ENCODE measurements around the gene FKBP1B.
"Not testable (repeated sequence)": the region's sequence is repeated elsewhere in the genome, so short reads cannot be mapped to it uniquely, and the experiment has no call there.

Gene FKBP1B

DNA sequence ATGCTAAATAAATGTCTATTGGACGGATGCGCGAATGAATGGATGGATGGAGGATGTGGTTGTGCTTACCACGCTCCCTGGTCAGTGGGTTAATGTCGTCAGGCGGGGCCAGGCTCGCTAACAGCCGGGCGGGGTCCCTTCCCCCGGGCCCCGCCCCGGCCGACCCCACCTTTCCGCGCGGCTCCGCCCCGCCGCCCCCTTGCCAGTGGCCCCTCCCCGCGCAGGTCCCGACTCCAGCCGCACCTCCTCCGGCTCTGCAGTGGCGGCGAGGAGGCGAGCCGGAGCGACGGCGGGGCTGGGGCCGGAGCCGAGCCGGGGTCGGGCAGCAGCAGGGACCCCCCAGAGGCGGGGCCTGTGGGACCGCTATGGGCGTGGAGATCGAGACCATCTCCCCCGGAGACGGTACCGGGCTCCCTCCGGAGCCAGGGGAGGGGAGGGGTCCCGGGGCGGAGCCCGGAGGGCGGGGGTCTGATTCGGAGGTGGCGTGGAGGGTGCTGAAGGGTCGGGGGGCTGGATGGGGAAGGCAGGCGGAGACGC lies at the start of gene FKBP1B:
TSS of gene FKBP1B (plus strand) at position 257 of the 537 bp plus-strand sequence. CDS start at position 366, 109 bp downstream.
- DNase-seq (ENCODE audit: low spot score): peak; percentile 37

DNA sequence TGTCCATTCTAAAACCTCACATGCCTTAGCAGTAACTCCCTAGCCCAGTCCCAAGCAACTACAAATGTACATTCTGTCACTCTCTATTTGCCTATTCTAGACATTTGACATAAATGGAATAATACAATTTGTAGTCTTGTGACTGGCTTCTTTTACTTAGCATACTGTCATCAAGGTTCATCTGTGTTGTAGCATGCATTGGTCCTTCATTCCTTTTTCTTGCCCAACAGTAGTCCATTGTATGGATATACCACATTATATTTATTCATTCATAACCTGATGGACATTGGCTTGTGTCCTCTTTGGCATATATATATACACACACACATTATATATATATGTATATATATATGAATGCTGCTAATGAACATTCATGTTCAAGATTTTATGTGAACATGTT lies 41.8 kb upstream of the FKBP1B start:
- DNase-seq (ENCODE audit: low spot score): no peak

DNA sequence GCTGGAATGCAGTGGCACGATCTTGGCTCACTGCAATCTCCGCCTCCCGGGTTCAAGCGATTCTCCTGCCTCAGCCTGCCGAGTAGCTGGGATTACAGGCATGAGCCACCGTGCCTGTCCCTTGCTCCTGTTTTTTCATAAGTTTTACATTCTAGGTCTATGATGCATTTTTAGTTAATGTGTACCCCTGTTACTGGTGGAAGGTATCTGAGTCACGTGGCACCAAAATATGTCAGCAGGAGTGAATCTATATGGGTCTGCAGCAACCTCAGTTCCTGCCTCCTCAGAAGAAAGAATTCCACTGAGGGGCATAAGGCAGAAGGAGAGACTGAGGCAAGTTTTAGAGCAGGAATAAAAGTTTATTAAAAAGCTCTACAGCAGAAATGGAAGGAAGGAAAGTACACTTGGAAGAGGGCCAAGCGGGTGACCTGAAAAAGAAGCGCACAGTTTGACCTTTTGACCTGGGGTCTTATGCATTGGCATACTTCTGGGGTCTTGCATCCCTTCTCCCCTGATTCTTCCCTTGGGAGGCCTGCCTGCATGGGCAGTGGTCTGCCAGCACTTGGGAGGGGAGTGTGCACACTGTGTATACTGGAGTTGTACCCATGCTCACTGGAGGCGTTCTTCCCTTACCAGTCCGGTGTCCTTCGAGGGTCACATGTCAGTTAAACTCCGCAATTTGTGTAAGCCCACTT lies 40.7 kb upstream of the FKBP1B start:
- no peak for DNase-seq (ENCODE audit: low spot score)

DNA sequence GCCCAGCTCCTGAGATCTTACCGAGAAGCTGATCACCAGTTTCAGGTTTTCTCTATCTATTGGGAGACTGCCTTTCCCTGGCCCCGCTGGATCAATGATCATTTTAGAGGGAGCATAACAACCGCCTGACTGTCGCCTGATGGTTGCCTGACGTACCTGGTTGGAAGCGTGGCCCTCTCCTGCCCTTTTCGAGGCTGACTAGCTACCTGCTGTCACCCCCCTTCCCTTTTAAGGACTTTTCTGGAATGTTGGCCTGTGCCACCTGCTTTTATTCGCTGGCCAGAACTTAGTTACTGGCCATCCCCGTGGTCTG lies 40.2 kb upstream of the FKBP1B start:
- DNase-seq (ENCODE audit: low spot score): no peak

DNA sequence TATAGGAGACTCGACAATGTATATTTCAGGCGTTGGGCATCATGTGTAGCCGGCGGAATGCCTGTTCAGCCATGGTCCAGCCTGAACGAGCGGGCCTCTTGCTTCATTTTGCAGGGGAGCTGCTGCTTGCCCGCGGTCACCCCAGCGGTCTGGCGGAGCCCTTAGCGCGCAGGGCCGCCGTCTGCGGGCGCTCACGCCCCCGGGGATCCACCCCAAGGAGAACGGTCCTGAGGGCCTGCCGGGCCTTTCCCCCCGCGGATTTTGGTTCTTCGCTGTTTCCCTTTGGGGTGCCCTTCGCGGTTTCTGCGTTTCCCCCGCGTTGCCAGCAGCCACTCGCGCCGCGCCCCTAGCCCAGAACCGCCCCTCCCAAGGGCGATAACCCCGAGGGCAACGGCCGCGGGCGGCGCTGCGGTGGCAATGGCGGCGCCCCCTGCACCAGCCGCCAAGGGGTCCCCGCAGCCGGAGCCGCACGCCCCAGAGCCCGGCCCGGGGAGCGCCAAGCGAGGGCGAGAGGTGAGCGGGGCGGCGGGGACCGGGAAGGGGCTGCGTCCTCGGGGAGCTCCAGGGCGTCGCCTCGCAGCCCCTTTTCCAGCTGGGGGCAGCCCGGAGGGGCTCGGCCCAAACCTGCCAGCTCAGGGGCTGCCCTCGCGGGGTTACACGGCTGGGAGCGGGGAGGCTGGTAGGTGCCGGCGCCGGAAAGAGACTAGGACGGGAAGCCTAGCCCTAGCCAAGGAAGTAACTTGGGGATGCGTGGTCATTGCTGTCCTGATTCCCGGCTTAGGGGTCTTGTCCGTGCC lies 39.7 kb upstream of the FKBP1B start, which contains the start of gene MFSD2B:
TSS of gene MFSD2B (plus strand) at position 406 of the 797 bp plus-strand sequence. CDS start at position 418, 12 bp downstream.
- no peak for DNase-seq (ENCODE audit: low spot score)

DNA sequence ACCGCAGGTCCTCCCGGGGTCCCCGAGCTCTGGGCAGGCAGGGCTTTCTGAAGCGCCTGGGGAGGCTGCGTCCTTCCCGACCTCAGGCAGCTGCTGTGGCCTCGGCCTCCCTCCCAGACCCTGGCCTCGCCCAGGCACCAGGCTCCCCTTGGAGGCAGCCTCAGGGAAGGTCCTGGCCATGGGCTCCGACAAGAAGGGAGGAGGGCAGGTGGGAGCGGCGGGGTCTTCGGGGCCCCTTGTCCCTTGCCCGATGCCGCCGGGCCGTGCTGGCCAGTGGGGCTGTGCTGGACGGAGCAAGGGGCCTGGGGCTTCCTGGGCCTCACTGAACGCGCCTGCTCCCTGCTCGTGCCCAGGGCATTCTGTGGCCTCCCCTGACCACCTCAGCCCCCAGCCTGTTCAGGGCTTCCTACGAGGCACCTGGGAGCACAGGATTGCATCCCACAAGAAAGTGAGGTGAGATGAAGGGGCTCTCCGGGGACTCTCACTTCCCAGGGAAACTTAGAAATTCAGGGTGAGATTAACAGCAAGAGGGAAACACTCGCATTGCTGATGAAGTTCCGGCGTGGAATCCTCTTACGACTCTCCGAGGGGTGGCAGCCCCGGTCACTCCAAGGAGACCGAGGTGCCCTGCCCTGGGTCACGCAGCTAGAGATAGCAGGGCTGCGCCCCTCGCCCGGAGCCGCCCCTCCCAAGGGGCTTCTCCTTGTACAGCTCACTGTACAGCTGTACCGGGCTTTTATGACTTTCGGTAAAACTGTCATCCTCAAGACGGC lies 38.9 kb upstream of the FKBP1B start:
- DNase-seq (ENCODE audit: low spot score): no peak

DNA sequence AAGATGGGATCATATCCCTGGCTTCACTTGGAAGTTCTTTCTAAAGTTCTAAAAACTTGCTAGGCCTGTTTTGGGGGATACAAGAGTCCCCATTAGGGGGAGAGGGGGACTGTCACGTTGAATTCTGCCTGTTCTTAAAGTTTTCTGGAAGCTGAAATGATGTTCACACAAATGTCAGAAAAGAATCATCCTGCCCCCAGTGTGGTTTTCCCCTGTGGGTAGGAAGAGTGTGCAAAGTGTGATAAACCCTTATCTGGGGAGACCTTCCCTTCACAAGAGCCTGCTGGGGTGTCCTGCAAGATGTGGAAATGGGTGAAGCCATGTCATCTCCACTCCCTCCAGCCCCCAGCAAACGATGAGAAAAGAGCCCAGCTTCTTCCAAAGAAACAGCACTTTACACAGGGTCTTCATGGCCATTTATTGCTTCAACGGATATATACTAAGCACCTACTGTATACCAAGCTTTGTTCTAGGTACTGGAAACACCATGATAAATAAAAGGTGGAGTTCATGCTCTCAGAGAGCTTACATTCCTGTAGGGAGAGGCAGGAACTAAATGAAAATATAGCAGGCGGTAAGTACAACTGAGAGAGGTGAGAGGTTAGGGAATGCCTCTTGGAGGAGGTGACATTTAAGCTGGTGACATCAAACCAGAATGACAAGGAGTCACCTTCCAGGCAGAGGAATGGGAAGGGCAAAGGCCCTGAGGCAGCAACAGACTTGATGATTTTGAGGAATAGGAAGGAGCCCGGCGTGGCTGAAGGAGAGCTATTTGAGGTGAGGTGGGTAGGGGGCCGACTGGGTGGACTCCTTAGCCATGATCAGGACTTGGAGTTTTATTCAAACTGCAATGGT lies 38.1 kb upstream of the FKBP1B start:
- no peak for DNase-seq (ENCODE audit: low spot score)

DNA sequence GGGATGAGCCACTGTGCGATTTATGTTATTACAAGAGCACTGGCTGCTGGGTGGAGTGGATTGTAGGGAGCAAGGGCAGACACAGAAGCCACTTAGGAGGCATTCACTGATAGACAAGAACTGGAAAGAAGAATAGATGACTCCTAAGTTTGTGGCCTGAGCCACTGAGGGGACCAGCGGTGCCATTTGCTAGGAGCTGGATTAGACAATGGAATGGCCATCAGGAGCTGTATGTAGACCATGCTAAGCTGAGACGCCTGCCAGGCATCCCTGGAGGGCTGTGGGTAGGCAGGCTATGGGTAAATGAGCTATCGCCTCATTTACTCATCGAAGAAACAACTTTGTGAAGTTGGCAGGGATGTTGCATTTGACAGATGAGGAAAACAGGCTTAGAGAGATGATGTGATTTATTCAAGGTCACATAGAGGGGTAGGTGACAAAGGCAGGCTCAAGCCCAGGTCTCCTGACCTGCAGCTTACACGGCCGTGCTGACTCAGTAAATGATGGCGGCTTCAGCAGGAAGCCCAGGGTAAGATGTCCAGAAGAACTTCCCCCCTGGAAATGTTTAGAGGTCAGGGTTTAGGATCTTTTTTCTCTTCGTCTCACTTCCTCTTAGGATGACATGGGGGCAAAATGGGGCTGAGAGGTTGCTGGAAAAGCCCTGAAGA lies 36.9 kb upstream of the FKBP1B start:
- no peak for DNase-seq (ENCODE audit: low spot score)

DNA sequence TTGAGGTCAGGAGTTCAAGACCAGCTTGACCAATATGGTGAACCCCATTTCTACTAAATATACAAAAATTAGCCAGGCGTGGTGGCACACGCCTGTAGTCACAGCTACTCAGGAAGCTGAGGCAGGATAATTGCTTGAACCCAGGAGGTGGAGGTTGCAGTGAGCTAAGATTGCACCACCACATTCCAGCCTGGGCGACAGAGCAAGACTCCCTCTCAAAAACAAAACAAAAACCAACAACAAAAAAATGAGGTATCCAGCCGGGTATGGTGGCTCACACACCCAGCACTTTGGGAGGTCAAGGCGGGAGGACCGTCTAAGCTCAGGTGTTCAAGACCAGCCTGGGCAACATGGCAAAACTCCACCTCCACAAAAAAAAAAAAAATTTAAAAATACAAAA lies 34.6 kb upstream of the FKBP1B start:
- not testable (repeated sequence) for DNase-seq (ENCODE audit: low spot score)

DNA sequence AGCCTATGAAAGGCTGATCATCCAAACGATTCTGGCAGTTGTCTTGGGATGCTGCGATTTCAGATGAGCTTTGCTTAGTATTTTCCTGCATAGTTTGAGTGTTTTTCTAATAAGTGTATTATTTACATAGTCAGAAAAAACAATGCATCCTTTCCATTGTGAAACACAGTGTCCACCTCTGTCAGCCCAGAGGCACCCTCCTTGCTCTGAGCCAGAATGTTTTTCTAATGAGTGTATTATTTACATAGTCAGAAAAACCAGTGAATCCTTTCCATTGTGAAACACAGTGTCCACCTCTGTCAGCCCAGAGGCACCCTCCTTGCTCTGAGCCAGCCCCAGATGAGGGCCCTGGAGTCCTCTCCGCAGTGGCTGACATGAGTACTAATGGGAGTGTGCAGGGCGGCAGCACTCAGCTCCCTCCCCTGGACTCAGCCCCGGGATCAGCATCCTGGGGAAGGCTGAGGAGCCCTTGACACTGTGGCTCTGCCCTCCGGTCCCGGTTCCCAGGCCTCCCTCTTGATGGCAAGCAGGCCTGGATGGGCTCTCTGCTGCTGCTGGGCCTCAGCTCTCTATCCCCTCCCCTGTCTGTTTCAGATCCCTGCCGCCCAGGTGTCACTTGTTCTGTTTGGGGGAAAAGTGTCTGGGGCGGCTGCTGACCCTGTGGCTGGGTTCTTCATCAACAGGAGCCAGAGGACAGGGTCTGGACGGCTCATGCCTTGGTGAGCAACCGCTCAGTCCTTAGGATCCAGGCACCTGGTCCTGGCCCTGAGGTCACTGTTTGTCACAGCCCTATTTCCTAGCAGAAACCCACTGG lies 33.8 kb upstream of the FKBP1B start:
- peak; percentile 70 for DNase-seq (ENCODE audit: low spot score)

DNA sequence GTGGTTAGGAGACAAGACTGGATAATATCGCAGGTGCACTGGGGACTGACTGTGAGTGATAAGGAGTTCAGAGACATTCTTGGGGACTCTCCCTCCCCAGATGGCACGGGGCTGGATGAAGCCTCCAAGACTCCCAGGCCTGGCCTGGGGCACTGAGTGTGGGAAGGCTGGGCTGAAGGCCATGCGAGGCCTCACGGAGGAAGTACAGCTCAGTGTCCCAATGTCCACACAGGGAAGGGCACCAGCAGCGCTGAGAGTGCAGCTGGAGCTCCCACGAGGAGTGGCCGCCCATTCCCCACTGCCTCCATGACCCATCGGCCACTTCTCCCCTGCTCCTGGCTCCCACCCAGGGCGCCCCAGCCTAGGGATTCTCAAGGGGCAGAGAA lies 33.2 kb upstream of the FKBP1B start:
- DNase-seq (ENCODE audit: low spot score): no peak

DNA sequence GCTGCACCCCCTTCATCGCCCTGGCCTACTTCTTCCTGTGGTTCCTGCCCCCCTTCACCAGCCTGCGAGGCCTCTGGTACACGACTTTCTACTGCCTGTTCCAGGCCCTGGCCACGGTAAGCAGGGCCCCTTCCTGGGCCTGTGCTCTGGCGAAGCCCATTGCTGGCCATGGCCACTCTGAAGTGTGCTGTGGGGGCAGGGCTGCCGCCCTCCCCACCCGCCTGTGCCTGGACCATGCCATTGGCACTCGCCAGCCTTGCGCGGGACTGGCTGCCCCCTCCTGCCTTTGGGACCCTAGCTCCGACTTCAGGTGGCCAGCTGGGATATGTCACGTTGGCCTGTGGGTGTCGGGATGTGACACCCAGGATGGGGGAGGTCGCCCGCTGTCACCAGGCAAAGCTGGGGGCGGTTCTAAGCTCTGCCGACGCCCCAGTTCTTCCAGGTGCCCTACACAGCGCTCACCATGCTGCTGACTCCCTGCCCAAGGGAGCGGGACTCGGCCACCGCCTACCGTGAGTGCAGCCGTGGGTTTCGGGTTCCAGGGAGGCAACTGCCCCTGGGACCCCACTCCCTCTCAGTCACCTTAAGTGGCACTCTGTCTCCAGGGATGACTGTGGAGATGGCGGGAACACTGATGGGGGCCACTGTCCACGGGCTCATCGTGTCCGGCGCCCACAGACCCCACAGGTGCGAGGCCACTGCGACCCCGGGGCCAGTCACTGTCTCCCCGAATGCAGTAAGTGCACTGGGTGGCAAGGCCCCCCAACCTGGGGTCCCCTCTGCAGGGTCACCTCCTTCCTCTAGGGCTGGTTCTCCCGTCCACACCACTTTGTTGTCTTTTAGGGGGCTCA lies 32.5 kb upstream of the FKBP1B start:
- DNase-seq (ENCODE audit: low spot score): no peak

DNA sequence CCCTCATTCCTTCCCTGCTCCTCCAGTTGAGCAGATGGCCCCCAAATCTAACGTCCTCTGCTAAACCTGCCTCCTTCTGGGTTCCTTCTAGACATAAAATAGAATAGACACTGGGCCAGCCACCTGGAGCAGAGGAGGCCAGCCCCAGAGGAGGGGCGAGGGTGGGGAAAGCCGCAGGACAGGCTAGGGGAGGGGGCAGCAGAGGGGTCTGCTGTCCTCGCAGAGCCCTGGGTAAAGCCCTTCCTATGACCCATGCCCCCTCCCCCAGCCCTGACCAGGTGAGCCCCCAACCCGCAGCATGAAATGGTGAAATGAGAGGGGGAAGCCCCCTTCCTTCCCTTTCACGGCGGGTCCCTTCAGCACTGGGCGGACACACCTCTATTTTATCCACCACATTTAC lies 31.8 kb upstream of the FKBP1B start:
- DNase-seq (ENCODE audit: low spot score): no peak

DNA sequence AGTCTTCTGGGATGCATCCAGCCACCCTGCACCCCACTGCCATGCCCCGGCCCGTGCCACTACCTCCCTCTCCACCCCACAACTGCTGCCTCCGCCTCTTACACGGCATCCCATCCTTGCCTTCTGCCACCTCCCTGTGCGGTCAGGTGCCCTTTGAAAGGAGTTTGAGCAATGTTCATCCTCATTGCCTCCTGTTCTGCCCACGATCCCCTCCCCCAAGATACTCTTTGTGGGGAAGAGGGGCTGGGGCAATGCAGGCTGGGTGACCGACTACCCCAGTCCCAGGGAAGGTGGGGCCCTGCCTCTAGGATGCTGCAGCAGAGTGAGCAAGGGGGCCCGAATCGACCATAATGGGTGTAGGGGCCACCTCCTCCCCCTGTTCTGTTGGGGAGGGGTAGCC lies 31.3 kb upstream of the FKBP1B start:
- DNase-seq (ENCODE audit: low spot score): no peak

DNA sequence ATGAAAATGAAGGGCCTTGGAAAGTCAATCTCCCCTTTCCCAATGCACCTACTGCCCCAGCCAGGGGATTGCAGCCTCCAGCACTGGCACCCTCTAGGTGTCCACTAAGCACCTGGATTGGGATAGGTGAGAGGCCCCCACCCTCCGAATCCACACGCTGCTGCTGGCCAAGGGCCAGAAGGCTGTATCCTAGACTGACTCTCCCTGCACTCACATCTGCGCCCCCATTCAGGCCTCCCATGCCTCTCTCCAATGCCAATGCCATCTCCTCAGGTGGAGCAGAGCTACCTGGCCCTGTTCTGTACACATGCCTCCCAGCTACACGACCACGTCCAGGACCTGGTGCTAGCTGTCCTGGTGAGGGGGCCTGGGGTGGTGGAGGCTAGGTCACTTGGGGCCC lies 29.8 kb upstream of the FKBP1B start:
- DNase-seq (ENCODE audit: low spot score): no peak

DNA sequence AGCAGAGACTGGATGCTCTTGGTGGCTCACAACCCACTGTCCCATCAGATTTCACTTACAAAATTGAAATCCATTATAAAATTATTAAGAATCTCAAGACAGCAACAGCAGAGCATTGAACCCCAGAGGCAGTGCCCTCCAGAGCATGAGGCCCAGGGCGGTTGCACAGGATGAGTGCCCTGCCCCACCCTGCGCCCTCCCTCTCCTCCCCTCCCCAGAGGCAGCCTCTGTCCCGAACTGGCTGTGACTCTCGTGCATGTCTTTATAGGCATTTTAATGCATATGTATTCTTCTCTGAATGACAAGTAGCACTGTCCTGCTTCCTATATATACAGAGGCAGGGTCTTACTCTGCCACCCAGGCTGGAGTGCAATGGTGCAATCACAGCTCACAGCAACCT lies 29.3 kb upstream of the FKBP1B start:
- DNase-seq (ENCODE audit: low spot score): no peak

DNA sequence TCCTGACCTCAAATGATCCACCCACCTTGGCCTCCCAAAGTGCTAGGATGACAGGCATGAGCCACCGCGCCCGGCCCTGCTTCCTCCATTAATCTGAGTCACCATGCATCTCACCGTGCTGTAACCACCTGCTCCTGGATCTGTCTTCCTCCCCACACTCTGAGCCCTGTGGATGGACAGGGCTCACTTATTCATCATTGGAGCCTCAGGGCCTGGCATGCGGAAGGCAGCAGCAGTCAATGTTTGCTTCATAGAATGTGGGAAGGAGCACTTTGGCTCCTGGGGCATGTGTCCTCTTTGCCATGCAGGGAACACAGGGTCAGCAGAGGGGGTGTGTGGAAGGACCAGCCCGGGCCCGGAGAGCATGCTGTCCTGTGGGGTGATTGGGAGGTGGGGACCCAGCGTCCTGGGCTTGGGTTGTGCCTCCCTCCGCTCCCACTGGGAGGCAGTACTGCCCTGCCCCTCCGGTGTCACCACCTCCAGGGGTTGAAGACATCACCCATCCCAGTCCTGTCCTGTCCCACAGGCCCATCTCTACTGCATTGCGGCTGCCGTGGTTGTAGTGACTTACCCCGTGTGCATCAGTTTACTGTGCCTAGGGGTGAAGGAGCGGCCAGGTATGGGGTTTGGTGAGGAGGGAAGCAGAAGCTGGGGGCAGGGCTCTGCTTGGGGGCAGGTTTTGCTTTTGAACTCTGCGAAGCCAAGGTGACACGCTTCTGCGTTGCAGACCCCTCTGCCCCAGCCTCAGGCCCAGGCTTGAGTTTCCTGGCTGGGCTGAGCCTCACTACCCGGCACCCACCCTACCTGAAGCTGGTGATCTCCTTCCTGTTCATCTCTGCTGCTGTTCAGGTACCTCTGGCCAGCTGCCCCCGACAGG lies 28.2 kb upstream of the FKBP1B start:
- DNase-seq (ENCODE audit: low spot score): no peak

DNA sequence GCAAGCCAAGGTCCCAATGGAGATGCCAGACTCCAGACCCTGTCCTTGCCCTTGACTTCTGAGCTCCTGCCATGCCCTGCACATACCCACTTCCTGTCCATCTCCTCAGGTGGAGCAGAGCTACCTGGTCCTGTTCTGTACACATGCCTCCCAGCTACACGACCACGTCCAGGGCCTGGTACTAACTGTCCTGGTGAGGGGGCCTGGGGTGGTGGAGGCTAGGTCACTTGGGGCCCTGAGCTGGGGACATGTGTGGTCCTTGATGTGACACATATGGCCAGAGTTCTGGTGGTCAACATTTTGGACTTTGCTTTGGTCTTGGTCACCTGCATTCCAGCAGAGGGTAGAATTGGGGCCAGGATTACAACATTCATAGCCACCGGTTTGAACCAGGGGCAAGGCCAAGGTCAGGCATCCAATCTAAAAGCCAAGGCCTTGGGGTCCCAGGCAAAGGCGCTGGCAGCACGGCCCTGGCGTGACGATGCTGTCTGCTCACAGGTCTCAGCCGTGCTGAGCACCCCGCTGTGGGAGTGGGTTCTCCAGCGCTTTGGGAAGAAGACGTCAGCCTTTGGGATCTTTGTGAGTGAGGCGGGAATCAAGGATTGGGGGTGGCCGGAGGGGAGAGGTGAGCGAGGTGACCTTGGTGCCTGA lies 27.1 kb upstream of the FKBP1B start:
- DNase-seq (ENCODE audit: low spot score): no peak

Measured in kidney capillary endothelial cell (primary cell).